PFSK-1 (cell line): ENCODE results near the gene PRSS38.

Source experiments
- POLR2AphosphoS5 ChIP-seq: IDR thresholded peaks from 2 replicates; pipeline ENCODE4 v1.6.1; 2012; ENCODE audit warnings: low read depth, mild to moderate bottlenecking, control low read depth, low read length, moderate library complexity
- SIN3A ChIP-seq: IDR thresholded peaks from 2 replicates; pipeline ENCODE4 v1.6.1; 2012; ENCODE audit warnings: mild to moderate bottlenecking, low read length, moderate library complexity, borderline replicate concordance; ENCODE audit not compliant: insufficient read depth
- TAF1 ChIP-seq: IDR thresholded peaks from 2 replicates; pipeline ENCODE4 v1.6.1; 2012; ENCODE audit warnings: low read length, control low read depth, borderline replicate concordance; ENCODE audit not compliant: insufficient read depth

GRCh38 chr1:227791425-227792143 lies 23.9 kb upstream of the PRSS38 start:
- TF ChIP-seq TAF1 (no peak), POLR2AphosphoS5 (no peak), SIN3A (no peak)
